Stimulated activated memory B cell treated with anti-CD40 and anti-IgM and Interleukin-4, amounts not matched to agents 10 μg/mL and 1 μg/mL and 100 μg/mL, for 72 hours (primary cell): ENCODE data around the gene TMEM52B.
A peak's percentile ranks its signal among the peaks of the same experiment; 100 is the strongest.

Experiments
- ATAC-seq: fragments of 150-1000 bp; cut with Tn5 transposase; 2 replicates; pipeline ENCODE4 v1.10.0; 2021
- H3K27ac Mint-ChIP-seq: one replicate; pipeline ENCODE4 v1.8.0; 2022; ENCODE audit warnings: mild to moderate bottlenecking, mixed read lengths
- H3K27me3 Mint-ChIP-seq: one replicate; pipeline ENCODE4 v1.8.0; 2022; ENCODE audit warnings: mixed read lengths
- H3K36me3 Mint-ChIP-seq: one replicate; pipeline ENCODE4 v1.8.0; 2022; ENCODE audit warnings: mixed read lengths
- H3K4me1 Mint-ChIP-seq: one replicate; pipeline ENCODE4 v1.8.0; 2022; ENCODE audit warnings: mixed read lengths
- H3K4me3 Mint-ChIP-seq: one replicate; pipeline ENCODE4 v1.8.0; 2022; ENCODE audit warnings: mild to moderate bottlenecking, moderate library complexity, mixed read lengths
- H3K9me3 Mint-ChIP-seq: one replicate; pipeline ENCODE4 v1.8.0; 2022; ENCODE audit warnings: mixed read lengths

TMEM52B gene

DNA sequence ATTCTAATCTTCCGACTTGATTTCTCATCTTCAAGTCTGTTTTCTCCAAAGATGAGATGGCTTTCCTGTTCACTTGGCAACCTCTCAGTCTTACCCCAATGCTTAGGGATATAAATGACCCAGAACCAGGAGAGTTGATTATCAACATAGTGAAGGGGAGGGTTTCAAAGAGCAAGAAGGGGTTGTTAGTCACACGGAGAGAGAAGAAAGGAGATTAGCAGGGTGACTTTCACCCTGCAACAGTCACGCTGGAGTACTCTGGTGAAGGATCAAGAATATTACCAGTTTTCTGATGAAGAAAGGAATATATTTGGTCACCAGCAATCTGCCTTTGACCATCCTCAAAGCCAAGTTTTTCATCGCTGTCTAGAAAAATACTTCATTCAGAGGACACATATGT is at the start of gene TMEM52B:
TMEM52B (plus strand) TSS at position 212 of the 400 bp plus-strand sequence. CDS start 543 bp downstream, outside the sequence.
- Mint-ChIP-seq H3K4me3 (no peak within 1 kb of the TSS), H3K4me1 (no peaks in the 10 kb centered on the region), H3K27ac (no peak within 1 kb of the TSS), H3K27me3 (peaks cover 65% of the 10 kb centered on the region), H3K36me3 (no peaks in the 10 kb centered on the region), H3K9me3 (no peaks in the 10 kb centered on the region)
- ATAC-seq: no peak

DNA sequence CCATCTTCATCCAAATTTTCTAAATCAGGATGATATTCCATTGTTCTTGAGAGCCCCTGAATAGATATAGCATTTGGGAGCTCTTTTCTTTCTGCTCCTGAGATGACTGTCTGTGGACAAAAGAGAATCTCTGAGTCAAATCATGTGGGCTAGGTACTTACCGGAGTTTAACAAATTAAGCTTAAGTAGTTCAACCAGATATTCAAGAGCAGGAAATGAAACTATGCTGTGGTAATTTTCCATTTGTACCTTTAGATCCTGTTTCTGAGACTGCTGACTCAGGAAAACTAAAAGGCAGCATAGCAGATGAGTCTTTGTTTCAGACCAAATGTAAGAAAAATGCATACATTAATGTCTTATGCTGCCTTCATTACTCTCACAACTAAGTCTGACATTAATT is 48.8 kb upstream of the TMEM52B start, which contains the start of gene CLEC7A:
CLEC7A (minus strand) TSS at position 158 of the 400 bp plus-strand sequence; CDS start at position 41, 117 bp downstream.
- H3K4me3 Mint-ChIP-seq: no peak within 1 kb of the TSS
- no peaks in the 10 kb centered on the region for H3K9me3 Mint-ChIP-seq
- no peak within 1 kb of the TSS for H3K27ac Mint-ChIP-seq
- peak; percentile 90 for ATAC-seq
- peaks cover 18% of the 10 kb centered on the region for H3K4me1 Mint-ChIP-seq
- H3K36me3 Mint-ChIP-seq: no peaks in the 10 kb centered on the region
- H3K27me3 Mint-ChIP-seq: peaks cover 70% of the 10 kb centered on the region

DNA sequence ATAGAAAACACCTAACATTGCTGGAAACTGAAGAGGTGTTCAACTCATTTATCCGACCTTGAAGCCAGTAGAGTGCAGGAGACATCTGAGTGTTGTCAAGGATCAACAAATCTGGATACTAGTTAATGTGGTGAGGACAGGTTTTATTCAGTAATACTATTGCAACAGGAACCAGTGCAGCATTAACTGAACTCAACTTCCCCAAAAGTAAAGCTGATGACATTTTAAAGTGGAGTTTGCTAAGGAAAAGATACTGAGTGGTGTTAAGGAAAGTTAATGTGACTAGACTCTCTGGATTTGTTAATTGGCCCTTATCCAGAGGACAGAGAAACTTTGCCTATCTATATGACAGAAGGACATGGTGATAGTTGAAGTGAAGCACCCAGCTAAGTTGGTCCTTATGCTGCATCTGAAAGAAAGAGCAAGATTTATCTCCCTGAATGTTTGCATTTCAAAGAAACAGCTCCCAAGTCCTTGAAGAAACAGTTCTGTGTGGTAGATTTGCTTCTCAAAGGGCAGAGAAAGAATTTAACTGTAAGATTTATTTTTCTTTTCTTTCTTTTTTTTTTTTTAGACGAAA is 47.6 kb upstream of the TMEM52B start:
- no peaks in the 10 kb centered on the region for H3K9me3 Mint-ChIP-seq
- H3K27me3 Mint-ChIP-seq: peaks cover 68% of the 10 kb centered on the region
- ATAC-seq: no peak
- H3K4me3 Mint-ChIP-seq: no peak overlapping the region
- peaks cover 18% of the 10 kb centered on the region for H3K4me1 Mint-ChIP-seq
- no peaks in the 10 kb centered on the region for H3K36me3 Mint-ChIP-seq
- no peak overlapping the region for H3K27ac Mint-ChIP-seq

DNA sequence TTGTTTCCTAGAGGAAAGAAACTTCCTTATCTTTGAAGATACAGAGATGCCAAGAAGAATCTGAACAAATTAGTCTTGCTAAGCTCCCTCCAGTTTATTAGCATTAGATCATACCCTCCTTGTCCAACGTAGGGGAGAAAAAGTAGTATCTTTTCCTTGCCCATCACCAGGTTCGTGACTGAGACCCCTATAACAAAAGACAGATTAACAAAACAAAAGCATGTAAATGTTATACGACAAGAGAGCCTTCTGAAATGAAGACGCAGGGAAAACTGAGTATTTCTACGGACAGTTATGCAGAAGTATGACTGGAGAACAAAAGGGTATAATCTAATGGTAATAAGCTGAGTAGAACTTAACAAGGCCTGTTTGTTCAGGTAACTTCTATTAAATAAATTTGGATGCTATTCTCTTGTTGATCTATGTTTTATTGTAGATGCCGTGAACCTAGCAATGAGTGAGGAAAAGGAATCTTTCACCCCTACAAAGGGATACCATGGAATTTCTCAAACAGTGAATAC is 45.9 kb upstream of the TMEM52B start:
- no peak overlapping the region for H3K27ac Mint-ChIP-seq
- H3K4me1 Mint-ChIP-seq: peaks cover 18% of the 10 kb centered on the region
- peaks cover 63% of the 10 kb centered on the region for H3K27me3 Mint-ChIP-seq
- ATAC-seq: no peak
- no peak overlapping the region for H3K4me3 Mint-ChIP-seq
- no peaks in the 10 kb centered on the region for H3K36me3 Mint-ChIP-seq
- no peaks in the 10 kb centered on the region for H3K9me3 Mint-ChIP-seq

DNA sequence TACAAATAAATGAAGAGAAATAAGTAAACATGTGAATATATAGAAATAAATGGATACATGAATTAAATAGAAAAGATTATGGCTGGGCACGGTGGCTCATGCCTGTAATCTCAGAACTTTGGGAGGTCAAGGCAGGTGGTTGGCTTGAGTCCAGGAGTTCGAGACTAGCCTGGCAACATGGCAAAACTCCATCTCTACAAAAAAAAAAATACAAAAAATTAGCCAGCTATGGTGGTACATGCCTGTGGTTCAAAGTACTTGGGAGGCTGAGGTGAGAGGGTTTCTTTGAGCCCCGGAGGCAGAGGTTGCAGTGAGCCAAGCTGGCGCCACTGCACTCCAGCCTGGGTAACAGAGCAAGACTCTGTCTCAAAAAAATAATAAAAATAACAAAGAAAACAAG is 43.7 kb upstream of the TMEM52B start:
- Mint-ChIP-seq H3K4me1 (peaks cover 2% of the 10 kb centered on the region), H3K9me3 (no peaks in the 10 kb centered on the region), H3K27ac (no peak overlapping the region), H3K27me3 (peaks cover 52% of the 10 kb centered on the region), H3K4me3 (no peak overlapping the region), H3K36me3 (no peaks in the 10 kb centered on the region)
- no peak for ATAC-seq

DNA sequence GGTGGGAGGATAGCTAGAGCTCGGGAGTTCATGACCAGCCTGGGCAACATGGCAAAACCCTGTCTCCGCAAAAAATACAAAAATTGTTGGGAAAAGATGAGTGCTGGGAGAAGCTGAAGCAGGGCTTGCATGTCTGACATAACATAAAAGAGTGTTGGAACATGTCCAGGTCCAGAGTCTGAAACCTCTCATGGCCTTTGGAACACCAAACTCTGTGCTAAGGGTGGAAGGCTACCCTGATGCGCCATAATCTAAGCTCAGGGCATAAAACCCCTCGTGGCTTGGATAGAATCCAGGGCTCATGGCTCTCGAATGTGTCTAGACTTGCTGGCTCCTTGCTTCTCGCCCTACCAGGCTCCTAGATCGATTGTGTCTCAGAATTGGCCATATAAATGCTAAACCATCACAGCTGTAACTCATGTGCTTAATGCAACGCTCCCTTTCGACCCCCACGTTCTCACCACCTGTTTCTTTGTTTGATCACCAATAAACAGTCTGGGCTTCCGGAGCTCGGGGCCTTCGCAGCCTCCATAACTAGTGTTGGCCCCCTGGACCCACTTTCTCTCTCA is 42.1 kb upstream of the TMEM52B start:
- no peak overlapping the region for H3K4me3 Mint-ChIP-seq
- H3K36me3 Mint-ChIP-seq: no peaks in the 10 kb centered on the region
- peaks cover 52% of the 10 kb centered on the region for H3K27me3 Mint-ChIP-seq
- H3K27ac Mint-ChIP-seq: no peak overlapping the region
- ATAC-seq: no peak
- no peaks in the 10 kb centered on the region for H3K4me1 Mint-ChIP-seq
- H3K9me3 Mint-ChIP-seq: no peaks in the 10 kb centered on the region

DNA sequence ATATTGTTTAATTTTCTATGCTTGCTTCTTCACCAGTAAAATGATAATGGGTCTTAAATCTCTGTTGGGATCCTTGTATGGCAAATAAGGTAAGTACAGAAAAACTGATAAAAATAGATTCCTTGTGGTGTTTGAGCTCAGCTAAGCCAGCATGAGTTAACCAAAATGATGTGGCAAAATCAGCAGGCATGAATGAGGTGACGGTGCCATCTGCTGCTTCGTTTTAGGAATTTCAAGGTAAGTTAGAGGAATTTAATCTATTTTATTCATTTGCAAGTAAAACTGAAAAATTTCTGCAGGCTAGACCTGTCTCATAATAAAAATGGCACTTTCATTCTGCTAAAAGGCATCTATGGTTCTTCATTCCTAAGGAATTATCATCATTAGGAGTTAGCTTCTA is 38.8 kb upstream of the TMEM52B start:
- Mint-ChIP-seq H3K36me3 (no peaks in the 10 kb centered on the region), H3K9me3 (no peaks in the 10 kb centered on the region), H3K4me3 (no peak overlapping the region), H3K4me1 (no peaks in the 10 kb centered on the region), H3K27me3 (peaks cover 42% of the 10 kb centered on the region), H3K27ac (no peak overlapping the region)
- no peak for ATAC-seq

DNA sequence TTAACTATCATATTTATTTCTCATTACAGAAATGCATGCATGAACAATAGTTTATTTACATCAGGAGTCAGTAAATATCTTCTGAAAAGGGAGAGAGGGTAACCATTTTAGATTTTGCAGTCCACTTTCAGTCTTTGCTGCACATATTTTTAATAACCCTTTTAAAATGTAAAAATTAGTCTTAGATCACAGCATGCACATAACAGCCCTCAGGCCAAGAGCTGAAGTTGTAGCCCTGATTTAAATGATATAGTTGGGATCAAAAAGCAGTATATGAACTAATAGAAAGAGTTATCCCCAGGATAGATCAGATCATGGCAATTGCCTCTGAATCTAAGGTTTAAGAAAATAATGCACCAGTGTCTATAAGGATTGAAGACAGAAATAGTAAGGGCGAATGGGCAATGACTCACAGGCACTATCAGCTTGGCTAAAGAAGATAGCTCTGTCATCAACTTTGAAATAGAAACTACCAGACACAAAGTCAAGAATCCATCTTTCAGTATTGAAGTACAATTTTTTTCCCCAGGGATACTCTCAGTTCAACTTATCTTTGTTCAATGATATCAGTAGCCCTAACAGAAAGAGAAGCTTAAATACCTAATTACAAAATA is 35.7 kb upstream of the TMEM52B start:
- H3K9me3 Mint-ChIP-seq: no peaks in the 10 kb centered on the region
- no peak overlapping the region for H3K27ac Mint-ChIP-seq
- no peak for ATAC-seq
- H3K36me3 Mint-ChIP-seq: no peaks in the 10 kb centered on the region
- H3K4me3 Mint-ChIP-seq: no peak overlapping the region
- H3K27me3 Mint-ChIP-seq: peaks cover 32% of the 10 kb centered on the region
- H3K4me1 Mint-ChIP-seq: no peaks in the 10 kb centered on the region

DNA sequence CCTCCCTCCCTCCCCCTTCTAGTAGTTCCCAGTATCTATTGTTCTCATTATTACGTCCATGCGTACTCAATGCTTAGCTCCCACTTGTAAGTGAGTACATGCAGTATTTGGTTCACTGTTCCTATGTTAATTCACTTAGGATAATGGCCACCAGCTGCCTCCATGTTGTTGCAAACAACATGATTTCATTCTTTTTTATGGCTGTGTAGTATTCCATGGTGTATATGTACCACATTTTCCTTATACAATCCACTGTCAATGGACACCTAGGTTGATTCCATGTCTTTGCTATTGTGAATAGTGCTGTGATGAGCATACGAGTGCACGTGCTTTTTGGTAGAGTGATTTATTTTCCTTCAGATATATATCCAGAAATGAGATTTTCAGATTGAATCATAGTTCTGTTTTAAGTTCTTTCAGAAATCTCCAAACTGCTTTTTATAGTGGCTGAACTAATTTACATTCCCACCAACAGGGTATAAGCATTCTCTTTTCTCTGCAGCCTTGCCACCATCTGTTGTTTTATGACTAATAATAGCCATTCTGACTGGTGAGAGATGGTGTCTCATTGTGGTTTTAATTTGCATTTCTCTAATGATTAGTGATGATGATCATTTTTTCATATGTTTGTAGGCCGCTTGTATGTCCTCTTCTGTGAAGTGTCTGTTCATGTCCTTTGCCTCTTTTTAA is 31.0 kb upstream of the TMEM52B start:
- Mint-ChIP-seq H3K9me3 (no peaks in the 10 kb centered on the region), H3K4me1 (peaks cover under 1% of the 10 kb centered on the region), H3K4me3 (no peak overlapping the region), H3K27me3 (peaks cover 50% of the 10 kb centered on the region), H3K27ac (no peak overlapping the region), H3K36me3 (no peaks in the 10 kb centered on the region)
- ATAC-seq: no peak

DNA sequence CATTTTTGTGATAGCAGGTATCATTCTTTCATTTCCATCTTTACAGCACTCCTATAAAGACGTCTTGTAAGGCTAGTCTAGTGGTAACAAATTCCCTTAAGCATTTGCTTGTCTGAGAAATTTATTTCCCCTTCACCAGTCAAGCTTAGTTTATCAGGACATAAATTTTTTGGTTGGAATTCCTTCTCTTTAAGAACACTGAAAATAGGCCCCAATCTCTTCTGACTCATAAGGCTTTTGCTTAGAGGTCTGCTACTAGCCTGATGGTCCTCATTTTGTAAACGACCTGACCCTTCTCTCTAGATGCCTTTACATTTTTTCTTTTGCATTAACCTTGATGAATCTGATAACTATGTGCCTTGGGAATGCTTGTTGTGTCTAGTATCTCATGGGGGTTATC is 27.2 kb upstream of the TMEM52B start:
- Mint-ChIP-seq H3K27ac (no peak overlapping the region), H3K4me3 (no peak overlapping the region), H3K27me3 (peaks cover 35% of the 10 kb centered on the region), H3K9me3 (no peaks in the 10 kb centered on the region), H3K36me3 (no peaks in the 10 kb centered on the region), H3K4me1 (peaks cover 15% of the 10 kb centered on the region)
- ATAC-seq: no peak

DNA sequence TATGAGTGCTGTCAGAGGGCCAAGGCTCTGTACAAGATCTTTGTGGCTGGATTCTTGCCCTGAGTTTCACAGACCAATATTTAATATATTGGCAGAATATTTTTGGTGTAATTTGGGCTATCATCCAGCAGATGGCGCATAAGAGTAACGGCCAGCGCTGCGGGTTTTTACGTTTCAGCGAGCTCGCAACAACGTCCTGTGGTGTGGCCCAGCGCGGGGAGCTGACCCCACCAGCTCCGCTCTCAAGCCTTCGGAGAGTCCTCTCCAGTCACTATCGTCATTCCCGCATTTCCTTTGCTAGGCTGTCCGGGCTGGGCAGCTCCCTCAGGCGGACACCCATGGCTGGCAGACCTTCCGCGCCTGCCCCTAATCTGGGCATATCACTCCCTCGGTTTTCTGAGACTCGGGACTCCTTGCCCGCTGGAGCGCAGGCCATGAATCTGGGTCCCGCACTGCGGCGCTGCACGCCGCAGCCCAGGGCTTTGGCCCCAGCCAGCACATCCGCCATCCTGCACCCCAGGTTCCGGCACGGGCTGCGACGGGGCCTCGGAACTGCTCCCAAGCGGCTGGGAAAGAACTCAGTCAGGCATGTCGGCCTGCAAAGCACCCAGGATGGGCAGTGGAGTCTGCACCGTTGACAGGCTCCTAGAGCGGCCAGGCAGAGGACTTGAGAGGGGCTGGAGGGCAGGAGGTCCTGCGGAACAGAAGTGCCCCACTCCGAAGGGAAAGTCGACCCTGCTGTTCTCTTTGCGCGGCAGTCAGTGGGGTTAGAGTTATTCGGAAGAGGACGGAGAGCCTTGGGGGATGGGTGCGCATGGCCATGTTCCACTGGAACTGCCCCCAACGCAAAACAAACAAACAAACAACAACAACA is 25.3 kb upstream of the TMEM52B start:
- Mint-ChIP-seq H3K27ac (peak overlapping the region; percentile 30), H3K4me3 (peak overlapping the region; percentile 82), H3K4me1 (peaks cover 20% of the 10 kb centered on the region), H3K27me3 (peaks cover 35% of the 10 kb centered on the region), H3K9me3 (no peaks in the 10 kb centered on the region), H3K36me3 (no peaks in the 10 kb centered on the region)
- ATAC-seq: peak; percentile 69

DNA sequence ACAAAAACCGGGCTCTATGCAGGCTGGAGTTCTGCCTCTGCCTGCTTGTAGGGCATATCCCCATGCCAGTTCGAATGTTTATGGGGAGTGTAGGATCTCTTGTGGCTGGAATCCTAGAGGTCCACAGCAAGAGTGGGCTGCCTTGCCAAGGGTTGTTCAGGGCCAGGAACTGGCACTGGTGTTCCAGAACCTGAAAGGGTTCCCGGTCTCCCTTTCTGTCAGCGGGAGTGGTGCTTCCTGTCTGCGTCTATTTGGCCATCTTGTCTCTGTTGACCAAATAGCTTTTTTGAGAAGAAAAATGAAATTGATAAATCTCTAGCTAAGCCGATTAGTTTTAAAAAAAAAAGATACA is 24.7 kb upstream of the TMEM52B start:
- H3K4me3 Mint-ChIP-seq: peak overlapping the region; percentile 82
- H3K27ac Mint-ChIP-seq: no peak overlapping the region
- H3K4me1 Mint-ChIP-seq: peaks cover 21% of the 10 kb centered on the region
- no peaks in the 10 kb centered on the region for H3K36me3 Mint-ChIP-seq
- peaks cover 35% of the 10 kb centered on the region for H3K27me3 Mint-ChIP-seq
- ATAC-seq: no peak
- no peaks in the 10 kb centered on the region for H3K9me3 Mint-ChIP-seq

DNA sequence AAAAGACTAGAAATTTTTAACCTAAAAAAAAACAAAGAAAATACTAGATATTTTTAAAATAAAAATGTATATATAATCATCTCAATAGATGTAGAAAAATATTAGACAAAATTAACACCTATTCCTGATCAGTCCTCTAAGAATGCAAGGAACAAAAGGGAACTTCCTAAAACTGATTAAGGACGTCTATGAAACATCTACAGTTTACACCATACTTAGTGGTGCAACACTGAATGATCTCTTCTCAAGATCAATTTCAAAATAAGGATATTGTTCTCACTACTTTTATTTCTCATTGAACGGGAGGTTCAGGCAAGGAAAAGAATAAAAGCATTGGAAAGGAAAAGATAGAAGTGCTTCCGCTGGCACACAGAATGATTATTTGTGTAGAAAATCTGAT is 22.9 kb upstream of the TMEM52B start:
- H3K27me3 Mint-ChIP-seq: peaks cover 19% of the 10 kb centered on the region

DNA sequence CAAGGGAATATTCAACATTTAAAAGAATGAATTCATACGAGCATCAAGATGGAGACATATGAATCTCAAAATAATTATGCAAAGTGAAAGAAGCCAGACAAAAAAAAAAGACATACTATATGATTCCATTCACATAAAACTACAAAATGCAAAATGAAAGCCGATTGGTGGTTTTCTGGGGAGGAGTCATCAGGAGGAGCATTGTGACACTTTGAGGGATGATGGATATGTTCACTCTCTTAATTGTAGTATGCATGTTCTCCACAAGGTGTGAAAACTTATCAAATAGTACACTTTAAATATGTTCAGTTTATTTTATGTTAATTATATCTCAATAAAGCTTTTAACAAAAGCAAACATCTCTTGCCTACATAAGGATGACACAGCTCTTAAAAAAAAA is 20.4 kb upstream of the TMEM52B start:
- Mint-ChIP-seq H3K4me3 (no peak overlapping the region), H3K27ac (no peak overlapping the region), H3K27me3 (peaks cover 12% of the 10 kb centered on the region), H3K36me3 (no peaks in the 10 kb centered on the region), H3K4me1 (peaks cover 23% of the 10 kb centered on the region), H3K9me3 (no peaks in the 10 kb centered on the region)
- no peak for ATAC-seq

More for the DNA sequence above, 22.9 kb upstream of the TMEM52B start:
- peaks cover 25% of the 10 kb centered on the region for H3K4me1 Mint-ChIP-seq
- ATAC-seq: no peak
- no peak overlapping the region for H3K27ac Mint-ChIP-seq
- H3K9me3 Mint-ChIP-seq: no peaks in the 10 kb centered on the region
- H3K4me3 Mint-ChIP-seq: no peak overlapping the region
- H3K36me3 Mint-ChIP-seq: no peaks in the 10 kb centered on the region

DNA sequence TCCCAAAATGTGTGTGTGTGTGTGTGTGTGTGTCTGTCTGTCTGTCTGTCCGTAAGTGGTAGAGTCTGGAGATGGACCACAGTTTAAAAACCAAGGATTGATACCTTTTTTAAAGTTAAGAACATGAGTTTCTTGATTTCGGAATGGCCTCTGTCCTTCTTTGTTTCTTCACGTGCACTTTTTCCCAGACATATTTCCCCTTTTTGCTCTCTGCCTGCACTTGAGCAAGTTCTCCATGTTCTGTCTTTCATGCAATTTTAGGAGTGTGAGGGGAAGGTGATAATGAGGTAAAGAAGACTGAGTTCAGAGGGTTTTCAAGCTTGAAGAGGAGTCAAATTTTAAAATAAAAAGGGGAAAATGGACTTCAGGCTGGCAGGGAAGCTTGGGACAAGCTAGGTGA is 19.6 kb upstream of the TMEM52B start:
- no peak for ATAC-seq

More for the DNA sequence above, 19.6 kb upstream of the TMEM52B start:
- peaks cover 3% of the 10 kb centered on the region for H3K27me3 Mint-ChIP-seq
- H3K27ac Mint-ChIP-seq: no peak overlapping the region
- no peaks in the 10 kb centered on the region for H3K9me3 Mint-ChIP-seq
- H3K4me3 Mint-ChIP-seq: no peak overlapping the region
- H3K4me1 Mint-ChIP-seq: peaks cover 14% of the 10 kb centered on the region
- no peaks in the 10 kb centered on the region for H3K36me3 Mint-ChIP-seq
